Measurements from ENCODE around the gene NTM.

GRCh38 chr11:131744847-131745246 lies 374.4 kb downstream of the NTM start:
- TF ChIP-seq CTCF (IDR thresholded peaks at IDR 0.05), result no peak
- no peak for TF ChIP-seq POLR2A (IDR thresholded peaks at IDR 0.05)

Data from Peyer's patch (tissue), 4 donors.